Mucosa of rectum (tissue), 2 donors: Measurements from ENCODE around the gene SFTPD.

Experiments
- H3K27ac ChIP-seq, 2 donors: one replicate each; pipeline ENCODE4 v1.7.0; 2013; ENCODE audit warnings: inconsistent platforms in 2 of 2, low read depth in 2 of 2, low read length in 2 of 2
- H3K27me3 ChIP-seq, 2 donors: one replicate each; pipeline ENCODE4 v1.7.0; 2013; ENCODE audit warnings: low read length in 2 of 2; ENCODE audit not compliant: control insufficient read depth in 2 of 2, insufficient read depth in 2 of 2
- H3K36me3 ChIP-seq, 2 donors: one replicate each; pipeline ENCODE4 v1.7.0; 2013; ENCODE audit warnings: low read length in 2 of 2; ENCODE audit not compliant: control insufficient read depth in 2 of 2, insufficient read depth in 2 of 2
- H3K4me1 ChIP-seq, 2 donors: one replicate each; pipeline ENCODE4 v1.7.0; 2013; ENCODE audit warnings: low read length in 2 of 2, mild to moderate bottlenecking in 1 of 2; ENCODE audit not compliant: control insufficient read depth in 2 of 2, insufficient read depth in 2 of 2
- H3K4me3 ChIP-seq, 2 donors: one replicate each; pipeline ENCODE4 v1.7.0; 2013; ENCODE audit warnings: low read length in 2 of 2
- H3K9ac ChIP-seq, 2 donors: one replicate each; pipeline ENCODE4 v1.7.0; 2013; ENCODE audit warnings: low read length in 2 of 2, low read depth in 1 of 2, mild to moderate bottlenecking in 1 of 2
- H3K9me3 ChIP-seq, 2 donors: one replicate each; pipeline ENCODE4 v1.7.0; 2013; ENCODE audit warnings: low read length in 2 of 2; ENCODE audit not compliant: control insufficient read depth in 2 of 2
- donor health status: healthy.
- donor health status: Normal muscosa, but diverticular disease.

Gene SFTPD

DNA sequence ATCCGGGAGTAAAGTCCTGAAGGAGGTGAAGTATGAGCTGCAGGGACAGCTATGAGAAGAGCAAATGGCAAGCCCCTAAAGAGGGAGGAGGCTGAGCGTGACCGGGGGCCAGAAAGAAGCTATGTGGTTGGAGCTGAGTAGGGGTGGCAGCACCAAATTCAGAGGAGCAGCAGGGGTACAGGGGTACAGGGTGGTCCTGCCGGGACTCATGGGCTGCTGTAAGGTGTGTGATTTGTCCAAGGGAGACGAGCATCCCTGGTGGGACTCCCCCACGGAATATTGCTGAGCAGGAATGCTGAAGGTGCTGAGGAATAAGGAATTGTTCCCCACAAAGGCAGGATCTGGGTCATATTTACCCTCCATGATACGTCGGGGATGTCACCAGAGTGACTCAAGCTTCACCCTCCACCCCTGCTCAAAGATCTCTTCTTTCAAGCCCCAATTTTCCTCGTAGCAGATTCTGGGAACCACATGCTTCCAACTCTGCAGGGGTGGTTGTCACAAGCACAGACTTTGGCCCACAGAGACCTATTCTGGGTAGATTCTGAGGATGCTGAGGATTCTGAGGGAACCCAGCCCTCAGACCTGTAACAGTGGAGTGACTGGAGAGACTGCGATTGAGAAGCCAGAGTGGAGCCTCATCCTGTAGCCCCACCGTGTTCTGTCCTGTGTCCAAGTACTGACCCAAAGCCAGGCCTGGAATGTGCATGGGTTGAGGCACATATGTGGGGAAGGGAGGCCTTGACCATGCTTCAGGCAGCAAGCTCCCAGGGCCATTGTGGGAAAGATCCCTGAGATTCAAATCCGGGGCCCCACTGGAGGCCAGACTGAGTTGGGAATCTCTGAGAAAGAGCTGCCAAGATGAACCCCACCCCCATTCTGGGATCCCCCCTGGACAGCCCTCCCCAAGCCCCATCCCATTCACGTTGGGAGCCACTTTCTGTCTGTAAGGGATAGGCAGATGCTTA lies 4.2 kb downstream of the SFTPD start:
- H3K27ac ChIP-seq: no peak overlapping the region
- no peaks in the 10 kb centered on the region for H3K36me3 ChIP-seq
- no peak overlapping the region for H3K4me3 ChIP-seq
- no peak overlapping the region for H3K9ac ChIP-seq
- H3K4me1 ChIP-seq: no peaks in the 10 kb centered on the region
- peaks cover 0 to 2% of the 10 kb centered on the region in 2 donors for H3K27me3 ChIP-seq
- H3K9me3 ChIP-seq: no peaks in the 10 kb centered on the region

DNA sequence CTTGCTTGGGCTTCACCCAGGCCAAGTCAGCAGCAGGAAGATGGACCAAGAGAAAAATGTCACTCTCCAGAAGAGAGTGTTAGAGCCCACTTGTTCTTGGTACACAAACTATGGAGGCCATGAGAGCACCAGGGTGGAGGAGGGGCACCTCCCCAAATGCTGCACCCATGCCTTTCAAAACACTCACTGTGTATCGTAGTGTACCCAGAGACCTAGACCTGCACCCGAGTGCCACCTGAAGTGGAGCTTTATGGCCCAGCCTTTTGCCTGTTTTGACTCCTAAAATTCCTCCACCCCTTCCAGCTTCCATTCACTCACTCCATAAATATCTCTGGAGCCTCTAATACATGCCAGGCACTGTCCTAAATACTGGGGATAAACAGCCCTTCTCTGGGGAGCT lies 5.0 kb downstream of the SFTPD start:
- no peaks in the 10 kb centered on the region for H3K36me3 ChIP-seq
- no peak overlapping the region for H3K27ac ChIP-seq
- H3K4me1 ChIP-seq: no peaks in the 10 kb centered on the region

DNA sequence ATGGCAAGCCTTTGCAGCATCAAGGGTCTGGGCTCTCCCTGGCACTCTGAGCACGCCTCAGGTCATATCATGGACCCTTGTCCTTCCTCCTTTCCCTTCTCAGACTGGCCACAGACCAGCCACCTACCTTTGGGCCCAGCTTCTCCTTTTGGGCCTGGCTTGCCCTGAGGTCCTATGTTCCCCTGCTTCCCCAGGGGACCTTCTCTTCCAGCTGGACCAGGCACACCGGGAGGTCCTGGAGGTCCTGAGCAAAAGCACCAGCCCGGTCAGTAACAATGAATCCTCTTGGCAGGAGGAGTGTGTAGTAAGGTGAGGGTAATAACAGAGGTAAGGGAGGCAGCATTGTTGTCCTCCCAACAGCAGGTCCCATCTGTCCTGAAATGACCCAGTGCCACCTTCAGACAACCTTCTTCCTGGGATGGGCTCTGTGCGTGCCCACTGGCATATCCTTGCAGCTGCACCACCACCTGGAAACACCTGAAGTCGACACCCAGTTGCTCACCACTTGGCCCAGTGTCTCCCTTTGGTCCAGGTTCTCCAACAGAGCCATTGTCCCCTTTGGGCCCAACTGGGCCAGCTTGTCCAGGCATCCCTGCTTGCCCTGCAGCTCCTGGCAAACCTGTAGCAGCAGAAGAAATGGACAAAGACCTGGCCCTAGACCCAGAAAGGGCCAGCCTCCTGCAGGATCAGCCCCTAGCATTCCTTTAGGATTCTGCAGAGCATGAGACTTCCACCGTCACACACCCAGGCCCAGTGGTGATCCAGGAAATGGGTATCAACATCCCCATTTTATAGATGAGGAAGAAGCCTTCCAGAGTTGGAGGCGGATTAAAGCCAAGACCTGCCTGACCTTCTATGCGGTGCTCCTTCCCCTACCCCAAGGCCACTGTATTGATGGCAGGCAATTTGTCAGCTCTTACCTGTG lies 6.4 kb downstream of the SFTPD start:
- peaks cover 0 to 2% of the 10 kb centered on the region in 2 donors for H3K4me1 ChIP-seq
- no peak overlapping the region for H3K27ac ChIP-seq
- no peak overlapping the region for H3K4me3 ChIP-seq
- H3K9ac ChIP-seq: no peak overlapping the region
- H3K36me3 ChIP-seq: no peaks in the 10 kb centered on the region
- H3K27me3 ChIP-seq: peaks cover 0 to 2% of the 10 kb centered on the region in 2 donors
- H3K9me3 ChIP-seq: no peaks in the 10 kb centered on the region

More for the DNA sequence above, 5.0 kb downstream of the SFTPD start:
- Histone ChIP-seq H3K9me3 (no peaks in the 10 kb centered on the region), H3K4me3 (no peak overlapping the region), H3K27me3 (peaks cover 0 to 2% of the 10 kb centered on the region in 2 donors), H3K9ac (no peak overlapping the region)

DNA sequence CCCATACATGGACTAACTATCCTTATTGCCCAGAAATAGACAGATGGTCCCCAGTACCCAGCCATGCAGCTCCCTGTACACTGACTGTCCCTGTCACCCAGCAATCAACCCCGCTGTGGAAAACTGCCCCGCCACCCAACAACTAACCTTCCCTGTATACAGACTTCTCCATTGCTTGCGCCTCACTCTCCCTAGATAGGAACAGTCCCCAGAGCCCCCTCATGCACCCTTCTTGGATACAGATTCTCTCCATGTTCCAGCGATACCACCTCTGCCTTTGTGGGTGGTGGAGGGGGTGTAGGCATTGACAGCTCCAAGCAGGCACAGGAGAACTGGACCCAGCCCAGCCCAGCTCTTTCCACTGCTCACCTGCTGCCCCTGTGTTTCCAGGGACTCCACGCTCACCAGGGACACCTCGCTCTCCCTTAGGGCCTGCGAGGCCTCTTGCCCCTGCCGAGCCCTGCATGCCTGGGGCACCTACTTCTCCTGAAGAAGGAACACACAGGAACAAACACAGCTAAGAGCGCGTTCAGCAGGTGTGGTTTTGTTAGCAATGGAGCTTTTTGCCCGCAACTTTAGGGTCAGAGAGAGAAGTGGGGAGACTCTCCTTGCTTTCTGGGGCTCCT lies 7.2 kb downstream of the SFTPD start:
- no peak overlapping the region for H3K4me3 ChIP-seq
- peaks cover 0 to 2% of the 10 kb centered on the region in 2 donors for H3K27me3 ChIP-seq
- no peak overlapping the region for H3K9ac ChIP-seq
- no peaks in the 10 kb centered on the region for H3K9me3 ChIP-seq
- H3K4me1 ChIP-seq: peaks cover 0 to 4% of the 10 kb centered on the region in 2 donors
- no peaks in the 10 kb centered on the region for H3K36me3 ChIP-seq
- H3K27ac ChIP-seq: no peak overlapping the region

DNA sequence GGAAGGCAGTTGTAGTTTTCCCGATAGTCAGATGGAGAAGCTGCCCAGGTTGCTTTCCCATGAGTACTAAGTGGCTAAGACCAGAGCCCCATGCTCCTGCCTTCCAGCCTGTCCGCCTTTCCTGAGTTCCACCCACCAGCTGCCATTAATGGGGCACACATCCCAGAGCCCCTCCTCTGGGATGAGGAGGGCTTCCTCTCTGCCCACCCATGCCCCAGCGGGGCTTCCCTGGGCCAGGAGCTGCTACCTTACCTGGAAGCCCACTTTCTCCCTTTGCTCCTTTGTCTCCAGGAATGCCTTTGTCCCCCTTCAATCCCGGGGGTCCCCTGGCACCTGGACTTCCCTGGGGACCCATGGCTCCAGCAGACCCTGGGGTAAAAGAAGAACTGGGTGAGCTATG lies 7.8 kb downstream of the SFTPD start:
- no peak overlapping the region for H3K27ac ChIP-seq
- no peaks in the 10 kb centered on the region for H3K9me3 ChIP-seq
- H3K36me3 ChIP-seq: no peaks in the 10 kb centered on the region
- H3K4me3 ChIP-seq: no peak overlapping the region
- H3K9ac ChIP-seq: no peak overlapping the region
- H3K4me1 ChIP-seq: peaks cover 0 to 4% of the 10 kb centered on the region in 2 donors
- peaks cover 0 to 2% of the 10 kb centered on the region in 2 donors for H3K27me3 ChIP-seq

DNA sequence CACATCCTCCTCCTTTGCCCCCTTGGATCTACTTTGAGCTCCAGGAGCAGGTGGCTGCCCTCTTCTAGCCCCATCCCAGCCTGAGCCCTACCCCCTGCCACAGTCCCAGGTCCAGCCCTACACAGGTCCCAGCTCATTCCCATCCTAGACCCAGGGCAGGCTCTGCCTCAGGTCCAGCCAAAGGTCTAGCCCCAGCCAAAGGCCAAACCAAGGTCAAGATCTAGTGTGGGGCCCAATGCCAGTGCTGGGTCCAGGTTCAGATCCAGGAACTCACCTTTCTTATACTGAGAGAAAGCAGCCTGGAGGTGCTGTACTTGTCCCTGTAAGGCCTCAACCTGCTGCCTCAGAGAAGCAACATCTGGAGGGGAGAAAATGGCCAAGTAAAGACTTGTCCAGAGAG lies 8.5 kb downstream of the SFTPD start:
- H3K27me3 ChIP-seq: peaks cover 0 to 2% of the 10 kb centered on the region in 2 donors
- H3K4me1 ChIP-seq: peaks cover 0 to 4% of the 10 kb centered on the region in 2 donors
- no peaks in the 10 kb centered on the region for H3K36me3 ChIP-seq
- no peak overlapping the region for H3K9ac ChIP-seq
- no peak overlapping the region for H3K27ac ChIP-seq
- H3K9me3 ChIP-seq: no peaks in the 10 kb centered on the region
- no peak overlapping the region for H3K4me3 ChIP-seq

DNA sequence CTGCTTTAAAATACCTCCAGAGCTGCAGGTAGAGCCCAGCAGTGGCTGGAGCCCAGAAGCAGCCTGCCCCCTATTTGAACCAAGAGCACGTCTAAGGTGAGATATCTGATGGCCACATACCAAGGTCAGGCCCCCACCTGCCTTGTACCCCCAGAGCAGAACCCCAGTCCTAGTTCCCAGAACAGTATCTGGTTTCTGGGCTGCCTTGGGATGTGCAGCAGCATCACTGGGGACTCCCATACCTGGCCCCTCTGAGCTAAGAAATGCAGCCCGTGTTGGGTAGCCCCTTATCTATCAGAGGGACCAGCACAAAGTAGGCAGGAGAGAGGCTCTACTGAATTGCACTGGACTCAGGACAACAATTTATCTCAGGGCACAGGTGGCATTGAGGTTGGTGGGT lies 8.9 kb downstream of the SFTPD start:
- peaks cover 0 to 4% of the 10 kb centered on the region in 2 donors for H3K4me1 ChIP-seq
- H3K27me3 ChIP-seq: peaks cover 0 to 2% of the 10 kb centered on the region in 2 donors
- no peaks in the 10 kb centered on the region for H3K36me3 ChIP-seq
- H3K9me3 ChIP-seq: no peaks in the 10 kb centered on the region
- no peak overlapping the region for H3K9ac ChIP-seq
- H3K27ac ChIP-seq: no peak overlapping the region
- H3K4me3 ChIP-seq: no peak overlapping the region

DNA sequence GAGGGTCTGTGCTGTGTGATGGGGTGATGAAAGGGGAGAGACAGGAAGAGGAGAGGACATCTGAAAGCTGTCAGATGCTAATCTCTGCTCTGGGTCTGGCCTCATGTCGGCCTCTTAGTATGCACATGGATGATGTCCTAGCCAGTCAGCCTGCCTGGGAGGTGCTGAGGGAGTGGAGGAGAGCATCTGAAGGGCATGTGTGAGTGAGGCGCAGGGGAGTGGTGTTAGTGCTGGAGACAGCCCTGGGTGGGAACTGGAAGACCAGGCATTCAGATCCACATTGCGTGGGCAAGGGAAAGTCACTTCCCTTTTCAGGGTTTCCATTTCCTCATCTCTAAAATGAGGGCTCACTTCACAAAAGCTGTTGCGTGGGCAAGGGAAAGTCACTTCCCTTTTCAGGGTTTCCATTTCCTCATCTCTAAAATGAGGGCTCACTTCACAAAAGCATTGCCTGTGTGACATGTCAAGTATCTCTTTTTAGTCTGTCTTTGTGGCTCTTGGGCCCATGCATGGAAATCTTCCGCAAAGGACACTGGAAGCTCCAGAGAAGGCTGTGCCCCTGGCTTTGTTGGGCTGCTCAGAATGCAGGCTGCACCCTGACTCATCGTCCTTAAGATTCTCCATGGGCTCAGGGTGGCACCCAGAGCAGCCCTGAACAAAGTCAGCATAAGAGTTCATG lies 10.0 kb downstream of the SFTPD start:
- H3K4me1 ChIP-seq: peaks cover 0 to 4% of the 10 kb centered on the region in 2 donors
- H3K27ac ChIP-seq: no peak overlapping the region
- no peaks in the 10 kb centered on the region for H3K36me3 ChIP-seq

DNA sequence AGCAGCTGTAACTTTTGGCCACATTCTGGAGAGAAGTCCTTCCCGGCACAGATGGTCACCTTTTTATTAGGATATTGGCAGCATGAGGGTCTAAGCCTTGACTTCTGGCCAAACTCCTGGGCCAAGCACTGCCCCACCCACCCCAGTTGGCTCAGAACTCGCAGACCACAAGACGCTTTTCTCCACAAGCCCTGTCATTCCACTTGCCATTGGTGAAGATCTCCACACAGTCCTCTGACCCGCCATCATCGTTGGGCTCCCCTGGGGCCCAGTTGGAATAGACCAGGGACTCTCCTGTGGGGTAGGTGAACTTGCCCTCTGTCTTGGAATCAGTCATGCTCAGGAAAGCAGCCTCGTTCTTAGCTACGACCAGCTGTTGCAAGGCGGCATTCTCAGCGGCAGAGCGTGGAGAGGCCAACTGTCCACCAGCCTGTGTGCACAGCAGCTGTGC lies 11.2 kb downstream of the SFTPD start:
- Histone ChIP-seq H3K4me1 (peaks cover 0 to 4% of the 10 kb centered on the region in 2 donors), H3K4me3 (no peak overlapping the region), H3K9ac (no peak overlapping the region), H3K9me3 (no peaks in the 10 kb centered on the region), H3K36me3 (no peaks in the 10 kb centered on the region), H3K27me3 (peaks cover 0 to 5% of the 10 kb centered on the region in 2 donors), H3K27ac (no peak overlapping the region)

More for the DNA sequence above, 10.0 kb downstream of the SFTPD start:
- no peak overlapping the region for H3K9ac ChIP-seq
- no peak overlapping the region for H3K4me3 ChIP-seq
- H3K27me3 ChIP-seq: peaks cover 0 to 2% of the 10 kb centered on the region in 2 donors
- no peaks in the 10 kb centered on the region for H3K9me3 ChIP-seq
